NCI-H526 (cell line): ENCODE results near the gene OR2B2.

Experiments
- DNase-seq, 2 experiments: peaks; one replicate each; lab custom pipeline; 2025; lab: John Stamatoyannopoulos, UW

Gene OR2B2

DNA sequence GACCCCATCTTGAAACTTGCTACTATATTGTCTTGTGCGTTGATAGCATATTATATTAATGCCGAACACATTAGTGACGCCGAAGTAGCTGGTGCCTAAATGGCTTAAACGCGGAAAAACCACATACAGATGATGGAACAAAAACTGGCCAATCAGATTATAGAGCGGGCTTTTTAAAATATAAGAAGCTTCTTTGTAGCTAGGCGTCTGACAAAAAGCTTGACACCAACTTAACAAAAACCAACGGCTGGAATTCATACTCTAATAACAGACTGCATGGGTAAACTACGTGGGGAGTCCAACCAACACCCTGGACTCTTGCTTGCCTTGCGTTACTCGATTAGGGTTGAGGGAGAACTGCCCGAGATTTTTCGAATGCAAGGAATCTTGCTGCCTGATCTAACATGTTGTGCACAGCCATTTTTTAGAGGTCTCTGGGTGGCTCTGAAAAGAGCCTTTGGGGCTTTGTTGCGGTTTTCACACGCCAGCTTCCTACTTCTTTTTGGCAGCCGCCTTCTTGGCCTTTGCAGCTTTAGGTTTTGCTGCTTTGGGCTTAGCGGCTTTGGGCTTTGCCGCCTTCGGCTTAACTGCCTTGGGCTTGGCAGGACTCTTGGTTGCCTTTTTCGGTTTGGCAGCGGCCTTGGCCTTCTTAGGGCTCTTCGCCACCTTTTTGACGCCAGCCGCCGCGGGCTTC is 45.7 kb downstream of the OR2B2 start:
- peak; percentile 84 to 87 for DNase-seq

DNA sequence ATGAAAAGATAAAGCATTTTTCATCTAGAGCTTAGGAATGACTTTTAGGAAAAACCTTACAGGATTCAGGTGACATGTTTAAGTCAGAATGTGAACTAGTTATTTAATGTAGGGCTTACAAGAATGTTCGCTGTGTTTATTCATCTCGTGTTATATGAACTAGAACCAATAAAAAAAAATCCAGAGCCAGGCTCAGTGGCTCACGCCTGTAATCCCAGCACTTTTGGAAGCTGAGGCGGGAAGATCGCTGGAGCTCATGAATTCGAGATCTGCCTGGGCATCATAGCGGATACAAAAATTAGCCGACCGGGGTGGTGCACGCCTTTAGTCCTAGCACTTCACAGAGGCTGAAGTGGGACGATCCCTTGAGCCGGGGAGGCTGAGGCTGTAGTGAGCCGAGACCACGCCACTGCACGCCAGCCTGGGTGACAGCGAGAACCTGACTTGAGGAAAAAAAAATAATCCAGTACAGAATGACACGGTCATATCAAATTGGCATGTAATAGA is 46.3 kb downstream of the OR2B2 start:
- peak; percentile 81 to 87 for DNase-seq

DNA sequence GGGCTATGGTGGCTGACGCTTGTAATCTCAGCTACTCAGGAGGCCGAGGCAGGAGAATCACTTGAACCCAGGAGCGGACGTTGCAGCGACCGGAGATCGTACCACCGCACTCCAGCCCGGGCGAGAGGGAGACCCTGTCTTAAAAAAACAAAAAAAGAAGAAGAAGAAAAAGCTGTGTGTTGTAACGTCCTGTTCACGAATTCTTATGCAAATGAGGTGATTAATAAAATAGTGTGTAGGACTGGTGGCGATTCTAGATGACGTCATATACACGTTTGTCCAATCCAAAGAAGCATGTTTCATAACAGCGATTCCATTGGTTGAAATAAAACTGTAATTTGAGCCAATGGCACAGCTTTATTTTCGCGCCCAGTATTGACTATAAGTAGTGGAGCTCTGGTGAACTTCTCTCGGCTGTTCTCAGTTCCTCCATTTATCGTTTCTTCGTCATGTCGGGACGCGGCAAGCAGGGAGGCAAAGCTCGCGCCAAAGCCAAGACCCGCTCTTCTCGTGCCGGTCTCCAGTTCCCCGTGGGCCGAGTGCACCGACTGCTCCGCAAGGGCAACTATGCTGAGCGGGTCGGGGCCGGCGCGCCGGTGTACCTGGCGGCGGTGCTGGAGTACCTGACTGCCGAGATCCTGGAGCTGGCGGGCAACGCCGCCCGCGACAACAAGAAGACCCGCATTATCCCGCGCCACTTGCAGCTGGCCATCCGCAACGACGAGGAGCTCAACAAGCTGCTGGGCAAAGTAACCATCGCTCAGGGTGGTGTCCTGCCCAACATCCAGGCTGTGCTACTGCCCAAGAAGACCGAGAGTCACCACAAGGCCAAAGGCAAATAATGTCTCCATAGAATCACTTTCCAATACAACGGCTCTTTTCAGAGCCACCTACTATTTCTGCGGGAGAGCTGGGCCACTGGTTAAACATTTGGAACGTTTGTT is 47.0 kb downstream of the OR2B2 start:
- peak; percentile 94 to 95 for DNase-seq

DNA sequence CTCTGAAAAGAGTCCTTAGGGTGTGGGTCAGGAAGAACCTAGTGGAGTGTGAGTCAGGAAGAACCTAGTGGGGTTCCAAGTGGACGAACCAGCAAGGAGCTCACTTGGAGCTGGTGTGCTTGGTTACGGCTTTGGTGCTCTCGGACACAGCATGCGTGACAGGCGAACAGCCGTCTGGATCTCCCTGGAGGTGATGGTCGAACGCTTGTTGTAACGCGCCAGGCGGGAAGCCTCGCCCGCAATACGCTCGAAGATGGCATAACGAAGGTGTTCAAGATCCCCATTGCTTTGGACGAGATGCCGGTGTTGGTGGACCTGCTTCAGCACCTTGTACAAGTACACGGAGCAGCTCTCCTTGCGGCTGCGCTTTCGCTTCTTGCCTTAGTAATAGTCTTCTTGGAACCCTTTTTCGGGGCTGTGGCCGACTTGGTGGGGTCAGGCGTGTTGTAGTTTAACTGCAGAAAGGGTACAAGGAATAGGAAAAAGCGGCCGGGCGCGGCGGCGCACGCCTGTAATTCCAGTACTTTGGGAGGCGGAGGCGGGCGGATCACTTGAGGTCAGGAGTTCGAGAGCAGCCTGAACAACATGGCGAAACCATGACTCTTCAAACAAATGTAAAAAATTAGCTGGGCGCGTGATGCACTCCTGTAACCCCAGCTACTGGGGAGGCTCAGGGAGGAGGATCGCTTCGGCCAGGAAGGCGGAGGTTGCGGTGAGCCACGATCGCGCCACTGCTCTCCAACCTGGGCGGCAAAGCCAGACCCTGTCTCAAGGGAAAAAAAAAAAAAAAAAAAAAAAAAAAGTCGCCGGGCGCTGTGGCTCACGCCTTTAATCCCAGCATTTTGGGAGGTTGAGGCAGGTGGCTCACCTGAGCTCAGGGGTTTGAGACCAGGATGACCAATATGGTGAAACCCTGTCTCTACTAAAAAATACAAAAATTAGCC is 48.0 kb downstream of the OR2B2 start:
- no peak for DNase-seq

DNA sequence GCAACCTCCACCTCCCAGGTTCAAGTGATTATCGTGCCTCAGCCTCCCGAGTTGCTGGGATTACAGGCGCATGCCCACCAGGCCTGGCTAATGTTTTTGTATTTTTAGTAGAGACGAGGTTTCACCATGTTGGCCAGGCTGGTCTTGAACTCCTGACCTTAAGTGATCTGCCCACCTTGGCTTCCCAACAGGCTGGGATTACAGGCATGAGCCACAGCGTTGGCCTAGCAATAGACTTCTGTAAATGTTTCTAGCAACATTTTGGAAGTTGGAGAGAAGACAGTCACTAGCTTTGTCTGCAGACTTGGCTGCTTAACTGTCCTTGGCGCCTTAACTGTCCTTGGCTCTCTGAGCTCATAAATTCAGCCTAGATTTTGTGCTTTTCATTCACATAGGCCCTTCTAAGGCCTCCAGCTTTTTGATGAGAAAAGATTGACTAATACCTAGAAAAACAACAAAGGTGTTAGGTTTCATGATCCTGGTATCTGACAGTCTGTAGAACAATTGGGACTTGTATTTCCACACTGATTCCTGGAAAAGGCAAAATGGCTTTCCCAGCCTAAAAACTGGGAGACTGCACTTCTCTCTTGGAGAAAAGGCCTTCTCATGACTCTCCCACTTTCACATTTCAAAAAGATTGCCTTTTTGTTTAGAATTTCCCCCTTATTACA is 49.7 kb downstream of the OR2B2 start:
- no peak for DNase-seq

DNA sequence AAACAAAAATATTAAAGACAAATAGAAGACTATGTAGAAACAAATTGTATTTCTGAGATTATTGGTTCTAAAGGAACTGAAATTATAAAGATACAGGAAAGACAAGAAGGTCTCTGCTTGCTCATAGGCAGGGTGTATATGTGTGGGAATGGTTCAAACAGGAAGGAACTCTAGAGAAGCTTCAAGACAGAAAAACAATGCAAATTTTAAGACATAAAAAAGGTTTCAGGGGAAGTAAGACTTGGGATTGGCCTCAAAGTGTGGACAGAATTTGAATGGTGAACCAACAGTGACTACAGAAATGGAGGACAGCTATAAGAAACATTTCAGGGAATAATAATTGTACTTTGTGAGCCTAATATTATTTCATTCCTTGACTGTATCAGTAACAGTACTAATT is 50.3 kb downstream of the OR2B2 start:
- DNase-seq = no peak

DNA sequence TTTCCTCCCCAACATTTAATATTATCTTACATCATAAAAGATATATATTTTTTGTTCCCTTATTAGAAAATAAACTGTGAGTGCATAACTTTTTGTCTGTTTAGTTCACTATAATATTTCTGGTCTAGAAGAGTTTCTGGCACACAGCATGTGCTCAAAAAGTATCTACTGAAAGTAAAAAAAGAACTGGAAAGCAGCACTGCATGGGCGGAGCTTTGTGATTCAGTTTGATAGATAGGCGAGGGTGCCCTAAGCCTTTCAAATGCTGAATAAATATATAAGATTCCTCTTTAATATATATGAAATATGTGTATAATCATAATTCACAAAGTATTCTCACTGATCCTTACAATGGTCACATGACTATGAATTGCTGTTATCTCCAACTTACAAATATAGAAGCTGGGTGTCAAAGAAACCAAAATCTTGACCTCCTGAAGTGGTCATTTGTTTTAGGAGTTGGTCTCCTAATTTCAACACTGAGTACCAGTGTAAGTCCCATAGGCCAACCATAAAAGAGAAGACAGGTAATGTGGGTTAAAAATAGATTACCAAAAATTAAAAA is 50.8 kb downstream of the OR2B2 start:
- DNase-seq = no peak
